Activated CD8-positive, alpha-beta T cell treated with anti-CD3 and anti-CD28 coated beads, Interleukin-2, amount 10 ng/mL, durations not matched to agents 7 days and 5 days (primary cell): ENCODE measurements around the gene MTFMT. TPM values are rescaled to one million over a fixed set of nuclear protein-coding genes. Genes with fewer than 3 reads are reported as not detected.

Source experiments
- ATAC-seq: fragments of 150-1000 bp; cut with Tn5 transposase; one replicate; pipeline ENCODE4 v1.10.0; 2021; ENCODE audit warnings: moderate library complexity
- CTCF ChIA-PET: fragments of 350-600 bp; sonication (Branson Sonifier 250); formaldehyde crosslinking; loops from one replicate; lab custom pipeline; 2021; ENCODE audit warnings: antibody characterized with exemption; lab: Charles Lee
- POLR2A ChIA-PET: fragments of 350-600 bp; sonication (Branson Sonifier 250); formaldehyde crosslinking; loops from one replicate; lab custom pipeline; 2021; ENCODE audit warnings: antibody characterized with exemption; lab: Charles Lee
- DNase-seq: peaks from one replicate; pipeline ENCODE4 v3.0.0-alpha.2; 2020
- H3K27ac Mint-ChIP-seq: one replicate; pipeline ENCODE4 v1.8.0; 2021; ENCODE audit warnings: mild to moderate bottlenecking, mixed read lengths
- H3K27me3 Mint-ChIP-seq: one replicate; pipeline ENCODE4 v1.8.0; 2021; ENCODE audit warnings: low read depth, mixed read lengths
- H3K36me3 Mint-ChIP-seq: one replicate; pipeline ENCODE4 v1.8.0; 2021; ENCODE audit warnings: low read depth, mixed read lengths
- H3K4me1 Mint-ChIP-seq: one replicate; pipeline ENCODE4 v1.8.0; 2021; ENCODE audit warnings: low read depth, mixed read lengths
- H3K4me3 Mint-ChIP-seq: one replicate; pipeline ENCODE4 v1.8.0; 2021; ENCODE audit warnings: mild to moderate bottlenecking, mixed read lengths
- H3K9me3 Mint-ChIP-seq: one replicate; pipeline ENCODE4 v1.8.0; 2022; ENCODE audit warnings: mixed read lengths; ENCODE audit not compliant: insufficient read depth
- total RNA-seq, 2 experiments: library from RNA; stranded (reverse); gene quantifications; one replicate each; pipeline ENCODE4 v1.2.3, GENCODE V29; 2021

MTFMT gene
- total RNA-seq, 2 experiments from 2014 or later = 16.2 to 19.3 TPM

DNA sequence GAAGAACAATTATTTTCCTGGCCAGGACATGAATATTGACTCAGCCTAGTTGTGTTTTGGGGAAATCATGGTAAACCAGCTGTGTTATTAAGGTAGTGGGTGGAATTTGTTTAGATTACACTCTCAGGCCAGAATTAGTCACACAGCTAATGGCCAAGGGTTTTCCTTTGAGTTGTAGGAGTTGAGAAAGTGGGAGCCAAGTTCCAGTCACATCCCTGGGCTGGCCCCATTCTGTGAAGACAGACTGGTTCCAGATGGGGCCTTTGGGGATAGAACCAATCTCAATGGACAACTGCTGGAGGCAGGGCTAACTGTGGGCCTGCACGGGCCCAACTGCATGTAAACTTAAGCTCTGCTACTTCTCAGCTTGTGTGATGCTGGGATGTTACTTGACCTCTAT lies 39.7 kb upstream of the MTFMT start:
- Mint-ChIP-seq H3K4me3 (no peak overlapping the region), H3K27me3 (peaks cover 39% of the 10 kb centered on the region), H3K9me3 (no peaks in the 10 kb centered on the region), H3K27ac (no peak overlapping the region), H3K36me3 (no peaks in the 10 kb centered on the region), H3K4me1 (peaks cover 2% of the 10 kb centered on the region)
- CTCF ChIA-PET = interaction anchor here (0.9 to 2.4 kb wide), 4 partner anchors 15 to 35 kb away, joined by 3 to 8 read pairs (median 6); no protein-coding TSS in a partner anchor
- no peak for ATAC-seq
- no peak for DNase-seq
- POLR2A ChIA-PET = no interaction called here

DNA sequence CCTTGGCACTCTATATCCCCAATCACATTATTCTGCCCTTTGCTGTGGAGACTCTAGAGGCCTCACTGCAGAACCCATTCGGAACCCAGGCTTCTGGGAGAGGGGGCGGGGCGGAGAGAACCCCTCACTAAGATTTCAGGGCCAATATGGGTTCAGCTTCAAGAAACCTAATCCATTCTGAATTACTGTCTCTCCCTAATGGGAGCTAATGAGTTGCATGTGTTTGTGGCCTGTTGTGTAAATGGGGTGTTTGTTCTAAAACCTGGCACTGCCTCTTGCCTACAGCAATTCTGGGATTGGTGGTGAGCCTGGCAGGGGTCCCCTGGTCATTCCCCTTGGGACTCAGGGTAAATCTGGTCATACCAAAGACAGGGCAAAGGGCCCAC lies 39.0 kb upstream of the MTFMT start:
- H3K4me1 Mint-ChIP-seq = peaks cover 2% of the 10 kb centered on the region
- no peak for ATAC-seq
- H3K27me3 Mint-ChIP-seq = peaks cover 39% of the 10 kb centered on the region
- H3K36me3 Mint-ChIP-seq = no peaks in the 10 kb centered on the region
- ChIA-PET CTCF (interaction anchor here (0.7 to 2.4 kb wide), 5 partner anchors 9 to 34 kb away, joined by 3 to 8 read pairs (median 6); no protein-coding TSS in a partner anchor), POLR2A (no interaction called here)
- H3K27ac Mint-ChIP-seq = no peak overlapping the region
- H3K4me3 Mint-ChIP-seq = no peak overlapping the region
- no peak for DNase-seq
- no peaks in the 10 kb centered on the region for H3K9me3 Mint-ChIP-seq

- no peak for DNase-seq
- POLR2A ChIA-PET = no interaction called here
- Mint-ChIP-seq H3K27ac (no peak within 1 kb of the TSS), H3K9me3 (no peaks in the 10 kb centered on the region), H3K4me1 (peaks cover 2% of the 10 kb centered on the region), H3K36me3 (no peaks in the 10 kb centered on the region), H3K4me3 (no peak within 1 kb of the TSS), H3K27me3 (peaks cover 42% of the 10 kb centered on the region)
- no peak for ATAC-seq
- CTCF ChIA-PET = interaction anchor here (0.7 to 2.4 kb wide), 3 partner anchors 10 to 13 kb away, joined by 3 to 8 read pairs (median 6); no protein-coding TSS in a partner anchor
Observed at GRCh38 chr15:65067645-65068402, 38.4 kb upstream of the MTFMT start, which contains the start of gene RASL12. Gene RASL12 (minus strand): TSS chr15:65067991. CDS start chr15:65067835, 156 bp downstream.

DNA sequence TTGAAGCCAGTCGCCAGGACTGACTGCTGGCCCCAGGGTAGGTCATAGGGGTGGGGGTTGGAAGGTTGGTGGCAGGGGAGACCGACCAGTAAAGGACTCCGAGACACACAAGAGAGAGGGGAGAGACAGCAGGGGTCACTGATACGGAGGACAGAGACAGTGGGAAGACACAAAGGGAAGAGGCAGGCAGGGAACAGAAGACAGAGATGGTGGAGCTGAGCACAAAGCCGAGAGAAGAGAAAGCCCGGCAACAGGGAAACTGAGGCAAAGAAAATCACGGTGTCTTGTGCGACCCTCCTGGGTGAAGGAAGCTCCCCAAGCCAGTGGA lies 37.8 kb upstream of the MTFMT start:
- H3K9me3 Mint-ChIP-seq = no peaks in the 10 kb centered on the region
- peaks cover 2% of the 10 kb centered on the region for H3K4me1 Mint-ChIP-seq
- no peak for DNase-seq
- H3K27ac Mint-ChIP-seq = no peak overlapping the region
- H3K36me3 Mint-ChIP-seq = no peaks in the 10 kb centered on the region
- peaks cover 42% of the 10 kb centered on the region for H3K27me3 Mint-ChIP-seq
- no peak for ATAC-seq
- no peak overlapping the region for H3K4me3 Mint-ChIP-seq
- ChIA-PET POLR2A (no interaction called here), CTCF (interaction anchor here (1.2 to 2.2 kb wide), 2 partner anchors 11 to 12 kb away, joined by 8 to 10 read pairs; no protein-coding TSS in a partner anchor)

- CTCF ChIA-PET = interaction anchor here (0.9 to 2.2 kb wide), 2 partner anchors 11 to 45 kb away, joined by 3 to 10 read pairs; no protein-coding TSS in a partner anchor
- Mint-ChIP-seq H3K27ac (no peak overlapping the region), H3K36me3 (no peaks in the 10 kb centered on the region), H3K27me3 (peaks cover 42% of the 10 kb centered on the region), H3K4me3 (no peak overlapping the region), H3K9me3 (no peaks in the 10 kb centered on the region), H3K4me1 (no peaks in the 10 kb centered on the region)
- DNase-seq (no peak), ATAC-seq (no peak)
- POLR2A ChIA-PET = no interaction called here
Observed at GRCh38 chr15:65066635-65067316, 37.3 kb upstream of the MTFMT start.

DNA sequence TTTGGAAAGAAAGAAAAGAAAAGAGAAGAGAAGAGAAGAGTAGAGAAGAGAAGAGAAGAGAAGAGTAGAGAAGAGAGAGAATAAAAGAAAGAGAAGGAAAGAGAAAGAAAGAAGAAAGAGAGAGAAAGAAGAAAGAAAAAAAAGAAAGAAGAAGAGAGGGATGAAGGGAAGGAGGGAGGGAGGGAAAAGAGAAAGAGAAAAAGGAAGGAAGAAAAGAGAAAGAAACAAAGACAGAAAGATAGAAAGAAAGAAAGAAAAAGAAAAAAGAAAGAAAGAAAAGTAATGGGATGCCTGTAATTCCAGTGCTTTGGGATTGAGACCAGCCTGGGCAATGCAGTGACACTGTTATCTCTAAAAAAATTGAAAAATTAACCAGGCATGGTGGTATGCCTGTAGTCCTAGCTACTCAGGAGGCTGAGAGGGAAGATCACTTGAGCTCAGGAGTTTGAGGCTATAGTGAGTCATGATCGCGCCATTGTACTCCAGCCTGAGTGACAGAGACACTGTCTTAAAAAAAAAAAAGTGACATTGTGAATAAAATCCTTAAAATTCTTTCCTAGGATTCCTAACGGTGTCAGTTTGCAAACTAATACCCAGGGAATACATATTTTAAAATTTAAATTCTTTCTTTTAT lies 36.7 kb upstream of the MTFMT start:
- no peak for DNase-seq
- Mint-ChIP-seq H3K4me3 (no peak overlapping the region), H3K36me3 (no peaks in the 10 kb centered on the region), H3K9me3 (no peaks in the 10 kb centered on the region), H3K27me3 (peaks cover 42% of the 10 kb centered on the region), H3K27ac (no peak overlapping the region), H3K4me1 (no peaks in the 10 kb centered on the region)
- CTCF ChIA-PET = interaction anchor here (0.9 to 2.2 kb wide), 2 partner anchors 10 to 44 kb away, joined by 3 to 10 read pairs; no protein-coding TSS in a partner anchor
- no peak for ATAC-seq
- POLR2A ChIA-PET = interaction anchor here (0.6 kb wide), 1 partner anchor 508 kb away, joined by 4 read pairs; no protein-coding TSS in a partner anchor

DNA sequence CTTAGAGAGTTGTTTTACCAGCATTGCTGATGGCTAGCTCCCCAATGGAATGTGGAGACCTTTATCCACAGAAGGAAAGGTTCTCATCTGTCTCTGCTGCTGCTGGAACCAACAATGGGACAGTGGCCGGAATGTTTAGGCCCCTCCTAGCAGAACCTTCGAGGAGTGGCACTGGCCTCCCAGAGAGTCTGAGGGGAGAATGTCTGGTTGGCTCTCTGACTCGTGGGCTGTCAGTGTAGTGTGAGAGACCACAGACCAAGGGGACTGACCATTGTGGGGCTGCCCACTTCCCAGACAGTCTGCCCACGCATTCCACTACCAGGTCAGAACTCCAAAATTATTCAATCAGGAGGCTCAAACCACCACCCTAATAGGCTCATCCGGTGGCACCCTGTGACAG lies 33.3 kb upstream of the MTFMT start:
- Mint-ChIP-seq H3K9me3 (no peaks in the 10 kb centered on the region), H3K27ac (no peak overlapping the region), H3K36me3 (no peaks in the 10 kb centered on the region), H3K27me3 (peaks cover 27% of the 10 kb centered on the region), H3K4me1 (no peaks in the 10 kb centered on the region), H3K4me3 (no peak overlapping the region)
- ChIA-PET CTCF (interaction anchor here (1.1 to 1.4 kb wide), 2 partner anchors 12 to 14 kb away, joined by 3 read pairs; partner anchors contain the start of gene KBTBD13), POLR2A (no interaction called here)
- no peak for DNase-seq
- no peak for ATAC-seq

DNA sequence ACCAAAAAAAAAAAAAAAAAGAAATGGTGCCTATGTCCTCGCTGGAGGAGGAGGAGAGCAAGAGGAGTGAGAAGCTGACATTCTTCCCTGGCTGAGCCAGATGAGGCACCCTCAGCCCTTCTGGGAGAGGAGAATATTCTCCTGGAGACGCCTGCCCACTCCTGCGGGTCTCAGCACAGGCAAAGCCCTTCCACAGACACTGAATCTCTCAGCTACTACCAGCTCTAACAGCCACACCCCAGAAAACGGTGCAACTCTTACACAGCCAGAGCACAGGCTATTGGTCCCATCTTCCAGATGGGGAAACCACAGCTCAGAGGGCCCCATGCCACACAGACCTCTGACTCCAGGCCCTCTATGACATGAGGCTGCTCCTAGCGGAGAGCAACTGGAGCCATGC lies 32.6 kb upstream of the MTFMT start:
- H3K9me3 Mint-ChIP-seq = no peaks in the 10 kb centered on the region
- CTCF ChIA-PET = interaction anchor here (1.1 to 1.4 kb wide), 2 partner anchors 12 to 15 kb away, joined by 3 read pairs; partner anchors contain the start of gene KBTBD13

DNA sequence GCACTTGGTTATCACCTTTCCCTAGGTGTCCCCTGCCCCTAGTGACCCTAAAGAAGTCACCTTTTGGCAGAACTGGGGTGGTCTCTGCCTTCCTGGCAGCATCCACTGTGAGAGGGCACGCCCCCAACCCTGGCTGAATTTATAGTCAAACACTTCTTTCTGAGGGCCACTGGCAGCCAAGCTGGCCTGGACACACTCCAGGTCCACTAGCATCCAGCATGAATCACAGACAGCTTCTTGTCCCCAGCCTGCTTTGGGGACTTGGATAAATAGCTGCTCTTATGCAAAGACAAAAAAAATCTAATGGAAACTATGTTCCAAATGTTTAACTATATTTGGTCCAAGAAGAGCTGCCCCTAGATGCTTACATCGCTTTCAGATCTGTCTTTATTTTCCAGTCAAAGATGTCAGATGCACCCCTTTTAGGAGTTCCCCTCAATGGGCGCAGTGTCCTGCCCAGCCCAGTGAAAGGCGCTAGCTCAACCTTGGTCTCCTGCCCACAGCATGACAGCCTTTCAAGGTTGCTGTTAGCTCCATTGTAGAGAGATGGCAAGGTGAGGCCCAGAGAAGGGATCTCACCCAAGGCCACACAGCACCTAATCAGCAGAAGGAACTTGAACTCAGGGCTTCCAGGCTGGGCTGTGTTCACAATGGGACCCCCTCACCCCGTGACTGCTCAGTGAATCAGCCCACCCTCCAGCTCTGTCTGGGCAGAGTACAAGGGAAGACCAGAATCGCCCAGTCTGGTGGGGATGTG lies 31.4 kb upstream of the MTFMT start:
- no peaks in the 10 kb centered on the region for H3K9me3 Mint-ChIP-seq
- DNase-seq (no peak), ATAC-seq (no peak)
- no peak overlapping the region for H3K4me3 Mint-ChIP-seq
- no peaks in the 10 kb centered on the region for H3K36me3 Mint-ChIP-seq
- ChIA-PET CTCF (interaction anchor here (1.2 kb wide), 1 partner anchor 18 kb away, joined by 3 read pairs; no protein-coding TSS in a partner anchor), POLR2A (no interaction called here)
- no peak overlapping the region for H3K27ac Mint-ChIP-seq
- H3K27me3 Mint-ChIP-seq = peaks cover 10% of the 10 kb centered on the region
- peaks cover 4% of the 10 kb centered on the region for H3K4me1 Mint-ChIP-seq

More for the DNA sequence above, 32.6 kb upstream of the MTFMT start:
- H3K4me1 Mint-ChIP-seq = no peaks in the 10 kb centered on the region
- ATAC-seq (no peak), DNase-seq (no peak)
- peaks cover 22% of the 10 kb centered on the region for H3K27me3 Mint-ChIP-seq
- no peak overlapping the region for H3K27ac Mint-ChIP-seq
- POLR2A ChIA-PET = no interaction called here
- H3K4me3 Mint-ChIP-seq = no peak overlapping the region
- no peaks in the 10 kb centered on the region for H3K36me3 Mint-ChIP-seq

DNA sequence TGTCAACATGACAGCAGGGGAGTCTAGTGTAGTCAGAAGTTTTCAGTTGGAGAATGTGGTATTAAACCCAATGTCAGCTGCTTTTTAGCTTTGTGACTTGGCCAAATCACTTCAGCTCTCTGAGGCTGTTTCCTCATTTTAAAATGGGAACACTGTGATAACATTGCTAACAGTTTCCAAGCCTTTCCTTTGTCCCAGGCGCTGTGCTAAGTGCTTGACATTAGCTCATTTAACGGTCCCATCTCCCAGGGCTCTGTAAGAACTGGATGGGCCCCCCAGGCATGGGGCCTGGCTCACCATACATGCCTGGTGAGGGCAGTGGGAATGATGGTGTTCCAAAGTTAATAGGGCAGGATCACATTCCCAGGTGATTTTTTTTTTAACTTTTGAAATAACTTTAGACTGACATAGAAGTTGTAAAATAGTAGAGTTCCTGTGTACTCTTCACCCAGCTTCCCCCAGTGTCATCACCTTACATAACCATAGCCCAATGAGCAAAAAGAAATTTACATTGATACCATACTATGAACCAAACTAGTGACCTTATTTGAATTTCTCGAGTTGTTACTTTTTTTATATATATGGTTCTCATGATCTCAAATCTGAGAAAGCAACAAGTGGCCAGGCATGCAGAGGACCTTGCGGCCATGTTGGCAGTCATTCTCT lies 30.6 kb upstream of the MTFMT start:
- no peaks in the 10 kb centered on the region for H3K9me3 Mint-ChIP-seq
- POLR2A ChIA-PET = no interaction called here
- no peak overlapping the region for H3K4me3 Mint-ChIP-seq
- H3K36me3 Mint-ChIP-seq = no peaks in the 10 kb centered on the region
- H3K27ac Mint-ChIP-seq = no peak overlapping the region
- H3K4me1 Mint-ChIP-seq = peaks cover 11% of the 10 kb centered on the region
- DNase-seq (no peak), ATAC-seq (no peak)
- H3K27me3 Mint-ChIP-seq = peaks cover 3% of the 10 kb centered on the region
- CTCF ChIA-PET = interaction anchor here (0.8 to 1.2 kb wide), 2 partner anchors 10 to 18 kb away, joined by 3 read pairs; no protein-coding TSS in a partner anchor
